ENCODE results near the gene MPZL2. TPM values are rescaled to one million over a fixed set of nuclear protein-coding genes. Genes with fewer than 3 reads are reported as not detected.

The MPZL2 gene
- total RNA-seq, 3 donors from 2014 or later, result 9.0 to 12.9 (median 12.8) TPM

- ATAC-seq, result no peak
- no peaks in the 10 kb centered on the region for H3K9me3 Mint-ChIP-seq
Measured at GRCh38 chr11:118295199-118295598, 31.1 kb upstream of the MPZL2 start.

GRCh38 chr11:118294053-118294452 lies 30.0 kb upstream of the MPZL2 start:
- H3K9me3 Mint-ChIP-seq, result peaks cover 3% of the 10 kb centered on the region
- no peak for DNase-seq
- ATAC-seq, result no peak
- no peak overlapping the region for H3K4me3 Mint-ChIP-seq
- no peaks in the 10 kb centered on the region for H3K27me3 Mint-ChIP-seq (ENCODE audit: low read depth)
- H3K4me1 Mint-ChIP-seq (ENCODE audit: low read depth), result peaks cover 20% of the 10 kb centered on the region
- no peaks in the 10 kb centered on the region for H3K36me3 Mint-ChIP-seq (ENCODE audit: insufficient read depth)

More at GRCh38 chr11:118295199-118295598, 31.1 kb upstream of the MPZL2 start:
- DNase-seq, result no peak
- Mint-ChIP-seq H3K4me3 (no peak overlapping the region), H3K27me3 (ENCODE audit: low read depth) (no peaks in the 10 kb centered on the region), H3K36me3 (ENCODE audit: insufficient read depth) (no peaks in the 10 kb centered on the region), H3K4me1 (ENCODE audit: low read depth) (peaks cover 17% of the 10 kb centered on the region)

GRCh38 chr11:118291477-118292135 lies 27.5 kb upstream of the MPZL2 start:
- Mint-ChIP-seq H3K4me1 (ENCODE audit: low read depth) (peaks cover 28% of the 10 kb centered on the region), H3K9me3 (peaks cover 3% of the 10 kb centered on the region), H3K4me3 (no peak overlapping the region), H3K27me3 (ENCODE audit: low read depth) (no peaks in the 10 kb centered on the region), H3K36me3 (ENCODE audit: insufficient read depth) (no peaks in the 10 kb centered on the region)
- DNase-seq, result no peak
- no peak for ATAC-seq

- DNase-seq, result no peak
- Mint-ChIP-seq H3K4me3 (no peak overlapping the region), H3K27me3 (ENCODE audit: low read depth) (no peaks in the 10 kb centered on the region), H3K36me3 (ENCODE audit: insufficient read depth) (no peaks in the 10 kb centered on the region), H3K9me3 (peaks cover 3% of the 10 kb centered on the region), H3K4me1 (ENCODE audit: low read depth) (peaks cover 24% of the 10 kb centered on the region)
- ATAC-seq, result peak; percentile 43 to 58
Measured at GRCh38 chr11:118290923-118291322, 26.8 kb upstream of the MPZL2 start.

- DNase-seq (no peak), ATAC-seq (no peak)
- Mint-ChIP-seq H3K27me3 (ENCODE audit: low read depth) (no peaks in the 10 kb centered on the region), H3K4me1 (ENCODE audit: low read depth) (peaks cover 20% of the 10 kb centered on the region), H3K4me3 (no peak overlapping the region), H3K9me3 (peaks cover 3% of the 10 kb centered on the region), H3K36me3 (ENCODE audit: insufficient read depth) (no peaks in the 10 kb centered on the region)
Measured at GRCh38 chr11:118289401-118289800, 25.3 kb upstream of the MPZL2 start.

- Mint-ChIP-seq H3K36me3 (ENCODE audit: insufficient read depth) (no peaks in the 10 kb centered on the region), H3K4me1 (ENCODE audit: low read depth) (peaks cover 20% of the 10 kb centered on the region), H3K27me3 (ENCODE audit: low read depth) (no peaks in the 10 kb centered on the region), H3K4me3 (peak overlapping the region; percentile 24), H3K9me3 (peaks cover 3% of the 10 kb centered on the region)
- ATAC-seq (peak; percentile 47 to 78), DNase-seq (no peak)
Measured at GRCh38 chr11:118287006-118287405, 22.9 kb upstream of the MPZL2 start.

- Mint-ChIP-seq H3K9me3 (peaks cover 3% of the 10 kb centered on the region), H3K4me3 (no peak overlapping the region), H3K27me3 (ENCODE audit: low read depth) (no peaks in the 10 kb centered on the region), H3K36me3 (ENCODE audit: insufficient read depth) (no peaks in the 10 kb centered on the region), H3K4me1 (ENCODE audit: low read depth) (peaks cover 21% of the 10 kb centered on the region)
- ATAC-seq (peak in 1 of 2 donors; percentile 26), DNase-seq (no peak)
Measured at GRCh38 chr11:118286545-118286944, 22.4 kb upstream of the MPZL2 start.

- H3K9me3 Mint-ChIP-seq, result no peaks in the 10 kb centered on the region
- H3K27me3 Mint-ChIP-seq (ENCODE audit: low read depth), result no peaks in the 10 kb centered on the region
- H3K4me1 Mint-ChIP-seq (ENCODE audit: low read depth), result peaks cover 20% of the 10 kb centered on the region
- no peaks in the 10 kb centered on the region for H3K36me3 Mint-ChIP-seq (ENCODE audit: insufficient read depth)
- ATAC-seq (peak; percentile 68 to 90), DNase-seq (no peak)
- no peak overlapping the region for H3K4me3 Mint-ChIP-seq
Measured at GRCh38 chr11:118283756-118284350, 19.8 kb upstream of the MPZL2 start.

- H3K4me3 Mint-ChIP-seq, result no peak overlapping the region
- H3K9me3 Mint-ChIP-seq, result no peaks in the 10 kb centered on the region
- H3K4me1 Mint-ChIP-seq (ENCODE audit: low read depth), result peaks cover 22% of the 10 kb centered on the region
- H3K36me3 Mint-ChIP-seq (ENCODE audit: insufficient read depth), result no peaks in the 10 kb centered on the region
- ATAC-seq (no peak), DNase-seq (no peak)
- no peaks in the 10 kb centered on the region for H3K27me3 Mint-ChIP-seq (ENCODE audit: low read depth)
Measured at GRCh38 chr11:118283037-118283636, 19.0 kb upstream of the MPZL2 start.

GRCh38 chr11:118282606-118283005 lies 18.5 kb upstream of the MPZL2 start:
- Mint-ChIP-seq H3K36me3 (ENCODE audit: insufficient read depth) (no peaks in the 10 kb centered on the region), H3K4me1 (ENCODE audit: low read depth) (peaks cover 22% of the 10 kb centered on the region), H3K4me3 (no peak overlapping the region), H3K9me3 (no peaks in the 10 kb centered on the region), H3K27me3 (ENCODE audit: low read depth) (no peaks in the 10 kb centered on the region)
- ATAC-seq, result no peak
- DNase-seq, result no peak

GRCh38 chr11:118281284-118281683 lies 17.2 kb upstream of the MPZL2 start:
- Mint-ChIP-seq H3K4me3 (no peak overlapping the region), H3K4me1 (ENCODE audit: low read depth) (peaks cover 20% of the 10 kb centered on the region), H3K9me3 (no peaks in the 10 kb centered on the region), H3K27me3 (ENCODE audit: low read depth) (no peaks in the 10 kb centered on the region), H3K36me3 (ENCODE audit: insufficient read depth) (no peaks in the 10 kb centered on the region)
- no peak for DNase-seq
- ATAC-seq, result no peak

- H3K4me3 Mint-ChIP-seq, result no peak overlapping the region
- peak; percentile 40 to 50 for ATAC-seq
- no peak for DNase-seq
- no peaks in the 10 kb centered on the region for H3K9me3 Mint-ChIP-seq
- H3K4me1 Mint-ChIP-seq (ENCODE audit: low read depth), result peaks cover 26% of the 10 kb centered on the region
- H3K36me3 Mint-ChIP-seq (ENCODE audit: insufficient read depth), result no peaks in the 10 kb centered on the region
- no peaks in the 10 kb centered on the region for H3K27me3 Mint-ChIP-seq (ENCODE audit: low read depth)
Measured at GRCh38 chr11:118277312-118277711, 13.2 kb upstream of the MPZL2 start.

GRCh38 chr11:118276422-118276821 lies 12.3 kb upstream of the MPZL2 start:
- no peak overlapping the region for H3K4me3 Mint-ChIP-seq
- no peak for ATAC-seq
- no peak for DNase-seq
- H3K27me3 Mint-ChIP-seq (ENCODE audit: low read depth), result no peaks in the 10 kb centered on the region
- peaks cover 24% of the 10 kb centered on the region for H3K4me1 Mint-ChIP-seq (ENCODE audit: low read depth)
- H3K9me3 Mint-ChIP-seq, result no peaks in the 10 kb centered on the region
- H3K36me3 Mint-ChIP-seq (ENCODE audit: insufficient read depth), result no peaks in the 10 kb centered on the region

- Mint-ChIP-seq H3K4me1 (ENCODE audit: low read depth) (peaks cover 19% of the 10 kb centered on the region), H3K27me3 (ENCODE audit: low read depth) (no peaks in the 10 kb centered on the region), H3K36me3 (ENCODE audit: insufficient read depth) (no peaks in the 10 kb centered on the region), H3K9me3 (no peaks in the 10 kb centered on the region), H3K4me3 (no peak overlapping the region)
- DNase-seq, result no peak
- ATAC-seq, result peak in 1 of 2 donors; percentile 23
Measured at GRCh38 chr11:118275176-118275575, 11.1 kb upstream of the MPZL2 start.

GRCh38 chr11:118274186-118274585 lies 10.1 kb upstream of the MPZL2 start:
- DNase-seq (no peak), ATAC-seq (no peak)
- H3K9me3 Mint-ChIP-seq, result no peaks in the 10 kb centered on the region
- no peaks in the 10 kb centered on the region for H3K36me3 Mint-ChIP-seq (ENCODE audit: insufficient read depth)
- H3K4me1 Mint-ChIP-seq (ENCODE audit: low read depth), result peaks cover 18% of the 10 kb centered on the region
- no peak overlapping the region for H3K4me3 Mint-ChIP-seq
- no peaks in the 10 kb centered on the region for H3K27me3 Mint-ChIP-seq (ENCODE audit: low read depth)

Data from activated T-cell treated with anti-CD3 and anti-CD28 coated beads, Interleukin-2, amount 50 U/mL, for 4 hours (primary cell).